Progenitor cell of endocrine pancreas (in vitro differentiated cells): Measurements from ENCODE around the gene ECM1. TPM values are rescaled to one million over a fixed set of nuclear protein-coding genes. Genes with fewer than 3 reads are reported as not detected.

Experiments
- DNase-seq: peaks from one replicate; pipeline ENCODE4 v3.0.0; 2021; ENCODE audit warnings: low spot score; ENCODE audit not compliant: unreplicated experiment
- H3K27ac Mint-ChIP-seq: 2 replicates; pipeline ENCODE4 v1.8.0; 2021; ENCODE audit warnings: mild to moderate bottlenecking, moderate library complexity, mixed read lengths
- H3K27me3 Mint-ChIP-seq: 2 replicates; pipeline ENCODE4 v1.8.0; 2021; ENCODE audit warnings: mixed read lengths
- H3K36me3 Mint-ChIP-seq: 2 replicates; pipeline ENCODE4 v1.8.0; 2022; ENCODE audit warnings: mixed read lengths; ENCODE audit not compliant: insufficient read depth
- H3K4me1 Mint-ChIP-seq: 2 replicates; pipeline ENCODE4 v1.8.0; 2021; ENCODE audit warnings: low read depth, mixed read lengths
- H3K4me3 Mint-ChIP-seq: 2 replicates; pipeline ENCODE4 v1.8.0; 2021; ENCODE audit warnings: low read depth, mild to moderate bottlenecking, moderate library complexity, mixed read lengths
- H3K9me3 Mint-ChIP-seq: 2 replicates; pipeline ENCODE4 v1.8.0; 2021; ENCODE audit warnings: low read depth, mixed read lengths
- CTCF ChIP-seq: fragments of 200-600 bp; sonication (generic); IDR thresholded peaks from one replicate; pipeline ENCODE4 v1.5.0; 2021; ENCODE audit warnings: antibody characterized with exemption, mild to moderate bottlenecking; ENCODE audit not compliant: unreplicated experiment
- total RNA-seq: library from RNA; stranded (reverse); gene quantifications from 2 replicates; pipeline ENCODE4 v1.2.1, GENCODE V29; 2021

ECM1 gene
- total RNA-seq, 1 donor from 2014 or later = 1.9 TPM

GRCh38 chr1:150535511-150536287, 27.8 kb downstream of the ECM1 start:
- no peak for TF ChIP-seq CTCF
- Mint-ChIP-seq H3K36me3 (no peaks in the 10 kb centered on the region), H3K9me3 (no peaks in the 10 kb centered on the region), H3K4me3 (no peak overlapping the region), H3K4me1 (peaks cover 27% of the 10 kb centered on the region), H3K27me3 (no peaks in the 10 kb centered on the region), H3K27ac (no peak overlapping the region)
- DNase-seq = no peak

DNA sequence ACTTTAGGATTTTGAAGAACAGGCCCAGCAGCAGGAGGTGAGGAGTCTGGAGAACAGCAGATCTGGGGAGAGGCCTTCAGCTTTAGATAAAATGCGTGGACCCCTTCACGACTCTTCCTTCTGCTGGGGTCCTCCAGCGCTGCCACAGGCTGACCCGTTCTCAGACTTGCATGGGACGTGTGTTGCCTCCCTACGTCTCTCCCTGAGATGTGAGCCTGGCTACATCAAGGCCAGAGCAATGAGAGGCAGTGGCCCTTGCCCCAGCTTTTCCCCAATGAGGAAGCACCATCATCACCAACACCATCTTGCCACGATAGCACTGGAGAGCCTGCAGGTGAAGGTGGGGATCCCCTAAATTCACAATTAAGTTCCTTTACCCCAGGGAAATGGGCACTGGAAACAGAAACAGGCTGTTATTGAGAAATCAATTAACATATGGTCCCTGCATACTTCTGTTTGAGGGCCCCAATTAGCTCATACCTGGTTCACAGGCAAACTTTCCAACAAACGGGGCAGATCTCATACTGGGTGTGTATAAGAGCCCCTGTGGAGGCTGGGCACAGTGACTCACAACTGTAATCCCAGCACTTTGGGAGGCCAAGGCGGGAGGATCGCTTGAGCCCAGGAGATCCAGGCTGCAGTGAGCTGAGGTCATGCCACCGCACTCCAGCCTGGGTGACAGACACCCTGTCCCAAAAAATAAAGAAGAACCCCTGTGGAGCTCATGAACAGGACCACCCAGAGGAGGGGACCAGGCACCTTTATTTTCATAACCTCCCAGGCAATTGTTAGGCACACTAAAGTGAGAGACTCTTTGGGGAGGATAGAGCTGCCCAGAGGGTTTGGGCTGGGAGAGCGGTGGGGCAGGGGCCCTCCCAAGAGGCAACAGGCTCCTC, 29.2 kb downstream of the ECM1 start:
- H3K27ac Mint-ChIP-seq = peak overlapping the region; percentile 59
- H3K27me3 Mint-ChIP-seq = no peaks in the 10 kb centered on the region
- TF ChIP-seq CTCF = no peak
- H3K4me3 Mint-ChIP-seq = no peak overlapping the region
- peaks cover 17% of the 10 kb centered on the region for H3K4me1 Mint-ChIP-seq
- H3K9me3 Mint-ChIP-seq = no peaks in the 10 kb centered on the region
- DNase-seq = no peak
- no peaks in the 10 kb centered on the region for H3K36me3 Mint-ChIP-seq

- peaks cover 8% of the 10 kb centered on the region for H3K4me1 Mint-ChIP-seq
- H3K27ac Mint-ChIP-seq = peak overlapping the region; percentile 81
- H3K9me3 Mint-ChIP-seq = no peaks in the 10 kb centered on the region
- DNase-seq = no peak
- no peak for TF ChIP-seq CTCF
- no peaks in the 10 kb centered on the region for H3K36me3 Mint-ChIP-seq
- H3K27me3 Mint-ChIP-seq = no peaks in the 10 kb centered on the region
- H3K4me3 Mint-ChIP-seq = no peak overlapping the region
Observed at GRCh38 chr1:150537732-150538684, 30.1 kb downstream of the ECM1 start.

- peak overlapping the region; percentile 63 for H3K27ac Mint-ChIP-seq
- no peak overlapping the region for H3K4me3 Mint-ChIP-seq
- H3K27me3 Mint-ChIP-seq = peaks cover 3% of the 10 kb centered on the region
- H3K9me3 Mint-ChIP-seq = no peaks in the 10 kb centered on the region
- no peak for TF ChIP-seq CTCF
- DNase-seq = no peak
- peaks cover 13% of the 10 kb centered on the region for H3K4me1 Mint-ChIP-seq
- no peaks in the 10 kb centered on the region for H3K36me3 Mint-ChIP-seq
Observed at GRCh38 chr1:150543500-150544143, 35.7 kb downstream of the ECM1 start.
